NCI-H1105 treated with DMSO at 0.1 percent for 48 hours (cell line): ENCODE results near the gene SERPINB6.

ENCODE experiments used
- DNase-seq: peaks from one replicate; lab custom pipeline; 2025; lab: John Stamatoyannopoulos, UW

Gene SERPINB6

GRCh38 chr6:2999618-3000557 lies 28.5 kb upstream of the SERPINB6 start, which contains the start of gene NQO2:
NQO2 (plus strand) TSS chr6:2999894; CDS start chr6:3006553, 6,659 bp downstream.
- DNase-seq = no peak

- DNase-seq = peak; percentile 76
Observed at GRCh38 chr6:2998998-2999617, 27.7 kb upstream of the SERPINB6 start.

GRCh38 chr6:2998249-2998997 lies 27.1 kb upstream of the SERPINB6 start:
- peak; percentile 13 for DNase-seq

DNA sequence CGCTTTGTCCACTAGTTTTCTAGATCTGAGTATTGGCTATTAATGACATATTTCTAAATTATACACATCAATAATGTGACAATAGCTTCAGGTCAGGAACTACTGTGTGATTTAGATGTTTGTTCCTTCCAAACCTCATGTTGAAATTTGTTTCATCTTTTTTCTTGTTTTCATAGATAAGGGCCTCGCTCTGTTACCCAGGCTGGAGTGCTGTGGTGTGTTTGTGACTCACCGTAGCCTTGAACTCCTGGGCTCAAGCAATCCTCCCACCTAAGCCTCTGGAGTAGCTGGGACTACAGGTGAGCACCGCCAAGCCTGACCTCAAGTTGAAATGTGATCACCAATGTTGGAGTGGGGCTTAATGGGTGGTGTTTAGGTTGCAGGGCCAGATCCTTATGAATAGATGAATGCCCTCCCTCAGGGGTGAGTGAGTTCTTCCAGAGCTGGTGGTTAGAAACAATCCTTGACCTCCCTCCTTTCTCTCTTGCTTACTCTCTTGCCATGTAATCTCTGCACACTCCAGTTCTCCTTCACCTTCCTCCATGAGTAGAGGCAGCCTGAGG lies 22.5 kb upstream of the SERPINB6 start:
- DNase-seq = no peak

DNA sequence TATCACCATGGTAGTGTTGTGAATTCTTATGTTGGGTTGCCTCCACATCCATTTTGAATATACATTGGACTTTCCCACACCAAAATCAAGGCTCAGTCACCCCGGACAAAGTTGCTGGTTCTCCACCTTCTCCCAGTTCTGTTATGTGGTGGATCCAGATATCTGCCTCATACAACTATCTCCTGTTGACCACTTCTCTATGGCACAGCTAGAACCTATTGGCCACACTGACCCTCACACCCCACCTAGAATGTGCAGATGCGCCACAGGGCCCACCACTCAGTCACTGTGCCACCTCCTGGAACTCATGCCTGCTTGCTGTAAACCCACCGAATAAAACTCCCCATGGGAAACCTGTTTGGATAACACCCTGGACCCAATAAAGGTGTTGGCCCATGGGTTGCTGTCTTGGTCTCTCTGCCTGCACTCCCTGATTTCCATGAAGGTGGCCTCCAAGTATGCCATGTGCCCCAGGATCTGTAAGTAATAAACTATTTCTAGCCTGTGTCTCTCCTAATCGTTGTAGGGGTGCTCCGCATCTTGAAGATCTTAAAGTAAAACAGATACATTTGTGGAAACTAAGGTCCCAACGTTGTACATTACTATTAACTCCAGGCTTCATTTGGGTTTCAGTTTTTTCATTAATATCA lies 21.1 kb upstream of the SERPINB6 start:
- DNase-seq = no peak

DNA sequence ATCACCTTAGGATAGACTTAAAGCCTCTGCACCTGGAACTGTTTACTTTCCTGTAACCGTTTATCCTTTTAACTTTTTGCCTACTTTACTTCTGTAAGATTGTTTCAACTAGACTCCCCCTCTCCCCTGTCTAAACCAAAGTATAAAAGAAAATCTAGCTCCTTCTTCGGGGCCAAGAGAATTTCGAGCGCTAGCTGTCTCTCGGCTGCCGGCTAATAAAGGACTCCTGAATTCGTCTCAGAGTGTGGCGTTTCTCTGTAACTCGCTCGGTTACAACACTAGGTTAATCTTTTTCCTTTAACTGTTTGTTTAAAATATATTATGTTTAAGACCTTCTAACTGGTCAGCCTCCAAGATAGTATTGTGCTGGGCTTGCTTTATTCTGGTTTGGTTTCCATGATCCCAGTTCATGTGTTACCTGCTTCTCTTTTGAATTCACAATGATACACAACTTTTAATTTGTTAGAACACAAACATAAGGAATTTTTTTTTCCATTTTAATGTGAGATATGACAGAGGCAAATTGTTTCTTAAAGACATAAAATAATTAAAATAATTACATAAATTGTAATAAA lies 19.7 kb upstream of the SERPINB6 start:
- no peak for DNase-seq

GRCh38 chr6:2990248-2990931 lies 19.0 kb upstream of the SERPINB6 start:
- DNase-seq = peak; percentile 48

DNA sequence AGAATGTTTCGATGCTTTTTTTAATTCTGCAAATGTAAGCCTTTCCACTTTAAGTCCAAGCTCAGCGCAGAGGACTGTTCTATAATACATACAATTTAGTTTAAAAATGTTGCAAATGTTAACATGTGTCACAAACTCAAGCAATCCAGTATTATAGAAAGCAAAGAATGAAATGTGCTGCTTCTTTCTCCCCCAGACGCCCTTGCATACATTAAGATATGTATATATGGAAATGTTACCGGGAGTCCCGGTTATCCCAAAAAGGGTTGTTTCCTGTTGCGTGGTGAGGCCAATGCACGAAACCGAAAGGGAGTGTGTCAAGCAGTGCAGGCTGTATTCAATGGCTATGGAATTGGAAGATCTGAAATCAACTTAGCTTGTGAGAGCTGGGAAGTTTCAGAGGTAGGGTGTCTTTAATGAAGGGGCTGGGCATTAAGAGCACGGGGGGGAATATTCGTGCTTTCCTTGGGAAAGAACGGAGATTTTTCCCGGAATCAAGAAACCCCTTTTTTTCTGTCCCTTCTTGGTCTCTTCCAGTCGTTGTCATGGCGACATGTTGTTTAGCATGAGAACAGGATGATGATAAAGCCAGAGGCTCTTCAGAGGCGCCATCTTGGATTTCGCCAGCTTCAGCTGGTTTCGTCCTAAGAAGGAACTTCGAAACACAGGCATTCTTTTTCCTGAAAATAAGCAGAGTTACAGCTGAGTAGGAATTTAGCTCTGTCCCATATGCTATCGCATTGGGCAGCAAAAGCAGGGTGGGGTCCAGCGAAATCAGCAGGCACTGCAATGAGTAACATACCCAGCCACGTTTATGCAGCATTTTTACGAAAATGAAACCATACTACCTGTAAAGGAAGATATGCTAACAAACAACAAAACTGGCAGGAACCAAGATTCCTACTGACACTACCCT lies 18.2 kb upstream of the SERPINB6 start:
- DNase-seq = peak; percentile 98

DNA sequence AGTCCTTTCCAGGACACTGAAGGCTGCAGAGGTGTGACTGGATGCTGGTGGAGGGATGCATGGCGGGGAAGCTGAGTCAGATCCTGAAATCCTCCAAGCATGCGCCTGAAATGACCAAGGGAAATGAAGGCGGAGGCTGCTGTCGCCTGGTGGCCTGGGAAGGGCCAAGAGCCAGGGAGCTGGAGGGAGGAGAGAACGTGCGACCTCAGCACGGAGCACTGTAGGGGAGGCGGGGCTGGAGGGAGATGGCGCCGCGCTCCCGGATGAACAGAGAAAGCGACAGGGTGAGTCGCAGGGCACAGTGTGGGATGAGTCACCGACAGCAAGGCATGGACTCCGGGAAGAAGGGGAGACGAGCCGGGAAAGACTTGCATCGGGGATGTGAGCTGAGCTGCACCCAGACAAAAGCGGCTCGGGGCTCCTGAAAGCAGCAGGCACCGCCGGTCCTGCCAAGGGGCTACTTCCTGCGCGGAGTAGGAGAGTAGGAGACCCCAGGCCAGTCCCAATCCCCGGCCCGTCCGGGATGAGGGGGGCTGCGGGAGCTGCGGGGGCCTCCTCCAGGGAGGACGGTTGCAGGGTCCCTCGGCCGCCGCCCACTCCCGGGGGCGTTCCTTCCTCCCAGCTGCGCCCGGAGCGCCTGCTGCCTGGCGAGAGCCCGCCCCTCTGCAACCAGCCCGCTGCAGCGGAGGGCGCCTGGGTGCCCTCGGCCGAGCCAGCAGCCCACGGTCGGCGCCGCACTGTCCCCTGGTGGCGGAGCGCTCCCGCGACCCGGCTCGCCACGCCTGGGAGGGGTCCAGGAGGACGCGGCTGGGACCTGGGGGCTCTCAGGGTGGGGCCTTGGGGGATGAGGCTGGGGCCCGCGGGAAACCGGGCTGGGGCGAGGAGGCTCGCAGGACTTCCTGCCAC lies 17.3 kb upstream of the SERPINB6 start:
- DNase-seq = peak; percentile 85

GRCh38 chr6:2988094-2988425 lies 16.7 kb upstream of the SERPINB6 start:
- no peak for DNase-seq

DNA sequence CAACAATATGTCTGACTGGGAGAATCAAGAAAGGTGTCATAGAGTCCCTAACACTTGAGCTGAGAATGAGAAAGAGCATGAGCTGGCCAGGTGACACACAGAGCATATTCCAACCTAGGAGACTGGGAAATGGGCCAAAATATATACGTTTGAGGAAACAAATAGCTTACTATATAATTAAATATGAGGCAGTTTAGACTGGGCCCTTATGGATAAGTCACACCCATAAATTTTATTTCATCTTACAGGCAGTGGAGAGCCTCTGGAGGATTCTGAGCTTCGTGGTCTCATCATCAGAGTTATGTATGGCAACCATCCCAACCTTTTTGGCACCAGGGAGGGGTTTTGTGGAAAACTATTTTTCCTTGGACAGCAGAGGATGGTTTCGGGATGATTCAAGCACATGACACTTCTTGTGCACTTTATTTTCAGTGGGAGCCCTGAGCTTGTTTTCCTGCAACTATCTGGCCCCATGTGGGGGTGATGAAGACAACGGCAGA lies 15.4 kb upstream of the SERPINB6 start:
- peak; percentile 66 for DNase-seq

- DNase-seq = no peak
Observed at GRCh38 chr6:2984738-2985406, 13.5 kb upstream of the SERPINB6 start.

- no peak for DNase-seq
Observed at GRCh38 chr6:2982426-2983117, 11.2 kb upstream of the SERPINB6 start.

DNA sequence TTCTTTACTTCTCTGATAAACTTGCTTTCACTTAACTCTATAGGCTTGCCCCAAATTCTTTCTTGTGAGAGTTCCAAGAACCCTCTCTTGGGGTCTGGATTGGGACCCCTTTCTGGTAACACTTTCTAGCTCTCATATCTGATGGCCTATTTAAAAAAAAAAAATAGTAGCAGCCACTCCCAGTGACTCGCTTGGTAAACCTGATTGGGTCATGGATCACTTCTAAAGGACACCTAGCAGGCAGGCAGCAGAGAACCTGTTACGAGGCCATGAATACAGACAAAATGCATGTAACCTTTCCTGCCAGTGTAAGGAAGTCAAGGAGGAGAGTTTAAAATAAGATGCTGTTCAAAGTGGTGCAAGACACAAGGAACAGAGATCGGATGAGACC lies 9.1 kb upstream of the SERPINB6 start:
- DNase-seq = no peak

- no peak for DNase-seq
Observed at GRCh38 chr6:2979819-2980464, 8.6 kb upstream of the SERPINB6 start.

DNA sequence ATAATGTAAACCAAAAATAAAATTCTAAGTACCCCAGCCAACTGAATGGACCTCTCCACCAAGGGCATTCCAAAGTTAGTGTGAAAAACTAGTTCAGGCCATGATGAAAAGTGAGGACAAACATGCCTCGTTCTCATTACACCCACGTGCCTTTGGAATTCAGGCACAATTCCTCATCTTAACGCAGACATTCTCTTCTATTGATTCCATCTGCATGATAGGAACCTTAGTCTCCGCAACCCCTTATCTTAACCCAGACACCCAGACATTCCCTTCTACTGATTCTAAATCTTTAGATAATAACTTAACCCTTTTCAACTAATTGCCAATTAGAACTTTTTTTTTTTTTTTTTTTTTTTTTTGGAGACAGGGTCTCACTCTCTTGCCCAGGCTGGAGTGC lies 7.6 kb upstream of the SERPINB6 start:
- no peak for DNase-seq
